ENCODE measurements around the gene REPIN1.

- no peak for TF ChIP-seq EZH2 (optimal IDR thresholded peaks at IDR 0.05; ENCODE audit: low read depth, low read length)
- TF ChIP-seq CTCF (IDR thresholded peaks at IDR 0.05; ENCODE audit: low read length) = no peak
These were observed 20.3 kb downstream of the REPIN1 start for GRCh38 chr7:150388709-150389531.

Data from MM.1S (cell line).